NK-92 (cell line): ENCODE results near the gene TMEM170A.
"Not testable (repeated sequence)": the region's sequence is repeated elsewhere in the genome, so short reads cannot be mapped to it uniquely, and the experiment has no call there.

Source experiments
- DNase-seq: peaks from one replicate; lab custom pipeline; 2025; ENCODE audit not compliant: unreplicated experiment; lab: John Stamatoyannopoulos, UW

The TMEM170A gene

GRCh38 chr16:75464122-75464918 lies at the start of gene TMEM170A:
TMEM170A (minus strand) TSS chr16:75464689; CDS start chr16:75464600, 89 bp downstream.
- DNase-seq = peak; percentile 90

GRCh38 chr16:75506574-75506973 lies 42.1 kb upstream of the TMEM170A start:
- no peak for DNase-seq

GRCh38 chr16:75506107-75506506 lies 41.6 kb upstream of the TMEM170A start:
- no peak for DNase-seq

GRCh38 chr16:75503801-75504200 lies 39.3 kb upstream of the TMEM170A start:
- DNase-seq = no peak

GRCh38 chr16:75502916-75503605 lies 38.6 kb upstream of the TMEM170A start:
- no peak for DNase-seq

- DNase-seq = not testable (repeated sequence)
These were observed 37.3 kb upstream of the TMEM170A start for GRCh38 chr16:75501820-75502219.

GRCh38 chr16:75501359-75501758 lies 36.9 kb upstream of the TMEM170A start:
- DNase-seq = no peak

GRCh38 chr16:75498605-75499322 lies 34.3 kb upstream of the TMEM170A start:
- not testable (repeated sequence) for DNase-seq

- DNase-seq = no peak
These were observed 33.1 kb upstream of the TMEM170A start for GRCh38 chr16:75497558-75497957.

GRCh38 chr16:75495076-75495674 lies 30.7 kb upstream of the TMEM170A start, which contains the start of gene CHST6:
CHST6 (minus strand) TSS chr16:75495441; CDS start chr16:75479828, 15,613 bp downstream.
- DNase-seq = no peak

- DNase-seq = no peak
These were observed 30.2 kb upstream of the TMEM170A start for GRCh38 chr16:75494661-75495075.

- no peak for DNase-seq
These were observed 29.7 kb upstream of the TMEM170A start for GRCh38 chr16:75494184-75494583.

GRCh38 chr16:75491876-75492275 lies 27.4 kb upstream of the TMEM170A start:
- DNase-seq = no peak

GRCh38 chr16:75488322-75488721 lies 23.8 kb upstream of the TMEM170A start:
- no peak for DNase-seq

- no peak for DNase-seq
These were observed 22.3 kb upstream of the TMEM170A start for GRCh38 chr16:75486676-75487313.

GRCh38 chr16:75486014-75486675 lies 21.7 kb upstream of the TMEM170A start:
- no peak for DNase-seq

- no peak for DNase-seq
These were observed 20.9 kb upstream of the TMEM170A start for GRCh38 chr16:75485230-75486013.

- no peak for DNase-seq
These were observed 18.7 kb upstream of the TMEM170A start for GRCh38 chr16:75483222-75483621.
